T-cell (primary cell): ENCODE data around the gene WDR20. TPM values are rescaled to one million over a fixed set of nuclear protein-coding genes. Genes with fewer than 3 reads are reported as not detected.
"Not testable (repeated sequence)": the region's sequence is repeated elsewhere in the genome, so short reads cannot be mapped to it uniquely, and the experiment has no call there.

Source experiments
- ATAC-seq, 4 experiments: fragments of 200-7000 bp in 3 of 4; fragments of 150-1000 bp in 1 of 4; cut with Tn5 transposase; replicated peaks in 1 of 4; 1 replicate in 3 of 4; 2 replicates in 1 of 4; pipeline ENCODE4 v1.10.0; 2021; ENCODE audit warnings: moderate library complexity in 3 of 4, mild to moderate bottlenecking in 2 of 4, moderate number of reproducible peaks in 1 of 4
- CTCF ChIA-PET, 2 donors: fragments of 300-600 bp; sonication (Branson Sonifier 250); formaldehyde crosslinking; loops; one replicate each; lab custom pipeline; 2022; ENCODE audit warnings: antibody characterized with exemption in 2 of 2; lab: Charles Lee
- POLR2A ChIA-PET, 2 donors: fragments of 300-600 bp; sonication (Branson Sonifier 250); formaldehyde crosslinking; loops; one replicate each; lab custom pipeline; 2022; ENCODE audit warnings: antibody characterized with exemption in 2 of 2; lab: Charles Lee
- DNase-seq, 35 experiments: peaks; one replicate each; pipeline versions ENCODE4 v3.0.0 to v3.0.0-alpha.2; 2013 to 2023
- H3K27ac ChIP-seq: one replicate; pipeline ENCODE4 v1.5.1; 2013; ENCODE audit warnings: low read length
- H3K27me3 ChIP-seq, 2 experiments: replicated peaks in 1 of 2; 1 replicate in 1 of 2; 2 replicates in 1 of 2; pipeline versions ENCODE4 v1.6.1 to v1.7.0; 2013; ENCODE audit warnings: low read length in 1 of 2, mixed read lengths in 1 of 2; ENCODE audit not compliant: control insufficient read depth in 2 of 2, insufficient read depth in 2 of 2; ENCODE audit errors: extremely low read depth in 1 of 2
- H3K36me3 ChIP-seq, 2 donors: 1 replicate in 1 of 2; 2 replicates in 1 of 2; pipeline versions ENCODE4 v1.6.1 to v1.7.0; 2013; ENCODE audit warnings: low read length in 1 of 2; ENCODE audit not compliant: control insufficient read depth in 2 of 2, insufficient read depth in 1 of 2; ENCODE audit errors: extremely low read depth in 1 of 2
- H3K4me1 ChIP-seq, 2 experiments: 1 replicate in 1 of 2; 2 replicates in 1 of 2; pipeline versions ENCODE4 v1.6.1 to v1.7.0; 2013; ENCODE audit warnings: low read length in 2 of 2, mixed read lengths in 1 of 2; ENCODE audit not compliant: insufficient read depth in 2 of 2, control insufficient read depth in 1 of 2; ENCODE audit errors: extremely low read depth in 1 of 2
- H3K4me3 ChIP-seq, 2 donors: 1 replicate in 1 of 2; 2 replicates in 1 of 2; pipeline versions ENCODE4 v1.5.1 to v1.7.0; 2013; ENCODE audit warnings: mild to moderate bottlenecking in 2 of 2, low read length in 1 of 2, moderate library complexity in 1 of 2; ENCODE audit not compliant: control insufficient read depth in 1 of 2; ENCODE audit errors: extremely low read depth in 1 of 2
- H3K9me3 ChIP-seq: 2 replicates; pipeline ENCODE4 v1.7.0; 2013
- H3K27ac Mint-ChIP-seq, 2 donors: one replicate each; pipeline ENCODE4 v1.8.0; 2020 to 2021; ENCODE audit warnings: mild to moderate bottlenecking in 2 of 2, mixed read lengths in 2 of 2
- H3K27me3 Mint-ChIP-seq, 2 donors: one replicate each; pipeline ENCODE4 v1.8.0; 2021 to 2022; ENCODE audit warnings: mixed read lengths in 2 of 2
- H3K36me3 Mint-ChIP-seq: one replicate; pipeline ENCODE4 v1.8.0; 2021; ENCODE audit warnings: mixed read lengths
- H3K4me1 Mint-ChIP-seq, 3 donors: one replicate each; pipeline ENCODE4 v1.8.0; 2020 to 2022; ENCODE audit warnings: mixed read lengths in 3 of 3, mild to moderate bottlenecking in 1 of 3
- H3K4me3 Mint-ChIP-seq, 3 donors: one replicate each; pipeline ENCODE4 v1.8.0; 2020 to 2022; ENCODE audit warnings: mild to moderate bottlenecking in 3 of 3, mixed read lengths in 3 of 3, moderate library complexity in 3 of 3
- H3K9me3 Mint-ChIP-seq, 3 donors: one replicate each; pipeline ENCODE4 v1.8.0; 2020 to 2022; ENCODE audit warnings: mixed read lengths in 3 of 3
- WGBS: methylation state at CpG from one replicate; pipeline ENCODE4 v1.1.5; 2013; ENCODE audit warnings: missing lambda C conversion rate; ENCODE audit not compliant: insufficient coverage; 5-methylcytosine and 5-hydroxymethylcytosine counted together
- total RNA-seq, 35 experiments: library from RNA in 6 of 35; stranded (reverse) in 6 of 35; fragments of 120-200 nt in 1 of 35; gene quantifications; one replicate each; pipeline versions ENCODE4 v1.2.1 to v1.2.4 and lab custom pipeline; 2013 to 2026

The WDR20 gene
- total RNA-seq, 5 donors from 2014 or later (not counting 1 experiment from before 2014, with no cell fraction given), result 38.9 to 53.1 (median 49.5) TPM

DNA sequence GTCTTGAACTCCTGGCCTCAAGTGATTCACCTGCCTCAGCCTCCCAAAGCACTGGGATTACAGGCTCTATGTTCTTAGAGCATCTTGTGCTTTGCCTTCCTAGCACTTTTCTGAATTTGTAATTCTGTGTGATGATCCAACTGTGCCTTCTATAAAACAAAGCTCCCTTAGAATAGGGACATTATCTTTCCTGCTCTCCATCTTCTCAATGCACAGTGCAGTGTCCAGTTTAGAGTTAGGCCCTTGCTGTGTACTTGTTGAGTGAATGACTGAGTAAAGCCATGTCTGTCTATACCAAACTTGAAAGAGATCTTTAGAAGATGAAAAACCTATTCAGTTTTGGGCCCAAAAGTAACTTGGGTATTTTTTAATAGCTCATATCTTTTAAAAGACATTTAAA is 5.2 kb downstream of the WDR20 start:
- Mint-ChIP-seq H3K9me3 (no peaks in the 10 kb centered on the region), H3K4me3 (peak overlapping the region in 1 of 3 donors; percentile 4), H3K27ac (no peak overlapping the region), H3K36me3 (peaks cover 19% of the 10 kb centered on the region), H3K4me1 (peaks cover 49 to 59% (median 59%) of the 10 kb centered on the region in 3 donors), H3K27me3 (no peaks in the 10 kb centered on the region)
- no peak overlapping the region for H3K27ac ChIP-seq
- ChIA-PET CTCF (interaction anchor here (0.6 to 0.8 kb wide), 4 partner anchors 60 to 296 kb away, joined by 3 to 4 read pairs (median 4); no protein-coding TSS in a partner anchor), POLR2A (interaction anchor here (0.5 to 1.5 kb wide), 3 partner anchors 14 to 381 kb away, joined by 3 to 9 read pairs (median 3); no protein-coding TSS in a partner anchor)
- ATAC-seq (no peak), DNase-seq (no peak)
- no peaks in the 10 kb centered on the region for H3K27me3 ChIP-seq
- no peaks in the 10 kb centered on the region for H3K9me3 ChIP-seq
- peaks cover 11 to 18% of the 10 kb centered on the region in 2 experiments for H3K4me1 ChIP-seq
- peaks cover 4 to 7% of the 10 kb centered on the region in 2 donors for H3K36me3 ChIP-seq
- no peak overlapping the region for H3K4me3 ChIP-seq

DNA sequence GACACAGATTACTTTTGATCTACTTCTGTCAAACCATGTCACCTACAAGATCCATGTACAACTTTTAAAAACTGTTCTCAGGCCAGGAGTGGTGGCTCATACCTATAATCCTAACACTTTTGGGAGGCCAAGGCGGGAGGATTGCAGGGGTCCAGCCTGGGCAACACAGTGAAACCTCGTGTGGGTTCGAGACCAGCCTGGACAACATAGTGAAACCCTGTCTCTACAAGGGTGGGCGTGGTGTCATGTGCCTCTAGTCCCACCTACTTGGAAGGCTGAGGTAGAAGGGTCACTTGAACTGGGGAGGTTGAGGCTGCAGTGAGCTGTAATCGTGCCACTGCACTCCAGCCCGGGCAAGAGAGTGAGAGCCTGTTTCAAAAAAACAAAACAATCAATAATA is 5.7 kb downstream of the WDR20 start:
- H3K27me3 ChIP-seq, result no peaks in the 10 kb centered on the region
- H3K4me1 Mint-ChIP-seq, result peaks cover 45 to 59% (median 58%) of the 10 kb centered on the region in 3 donors
- peaks cover 4 to 7% of the 10 kb centered on the region in 2 donors for H3K36me3 ChIP-seq
- no peak for ATAC-seq
- ChIA-PET CTCF (interaction anchor here in 1 of 2 donors (0.6 to 0.8 kb wide), 2 partner anchors 169 to 297 kb away, joined by 3 read pairs; no protein-coding TSS in a partner anchor), POLR2A (interaction anchor here (0.5 to 1.5 kb wide), 3 partner anchors 13 to 381 kb away, joined by 3 to 9 read pairs (median 3); no protein-coding TSS in a partner anchor)
- H3K9me3 Mint-ChIP-seq, result no peaks in the 10 kb centered on the region
- H3K4me1 ChIP-seq, result peaks cover 11 to 15% of the 10 kb centered on the region in 2 experiments
- no peak overlapping the region for H3K27ac Mint-ChIP-seq
- WGBS, result 100% methylated on average over 1 of the region's 6 CpGs
- no peak overlapping the region for H3K4me3 ChIP-seq
- H3K9me3 ChIP-seq, result no peaks in the 10 kb centered on the region
- no peak overlapping the region for H3K27ac ChIP-seq
- H3K36me3 Mint-ChIP-seq, result peaks cover 19% of the 10 kb centered on the region
- H3K4me3 Mint-ChIP-seq, result no peak overlapping the region
- DNase-seq, result no peak
- H3K27me3 Mint-ChIP-seq, result no peaks in the 10 kb centered on the region

DNA sequence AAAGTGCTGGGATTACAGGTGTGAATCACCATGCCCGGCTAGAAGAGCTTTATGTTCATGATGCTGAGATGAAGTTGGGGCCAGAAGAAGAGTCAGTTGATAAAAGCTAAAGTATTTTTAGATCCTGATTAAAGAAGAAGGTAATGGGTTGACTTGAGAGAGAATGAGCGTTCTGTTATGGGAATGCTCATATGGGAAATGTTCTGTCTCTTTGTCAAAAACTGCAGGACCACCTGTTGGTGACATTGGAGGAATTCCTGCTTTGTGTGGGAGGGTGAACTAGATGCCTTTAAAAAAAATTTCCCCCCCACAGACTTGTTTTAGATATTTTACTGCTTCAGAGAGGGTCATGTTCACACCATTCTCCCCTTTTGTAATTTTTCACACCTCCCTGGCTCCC is 6.7 kb downstream of the WDR20 start:
- H3K27ac ChIP-seq, result no peak overlapping the region
- ChIA-PET CTCF (no interaction called here), POLR2A (interaction anchor here (0.6 to 1.5 kb wide), 2 partner anchors 12 to 320 kb away, joined by 3 to 6 read pairs; no protein-coding TSS in a partner anchor)
- ATAC-seq, result no peak
- no peak overlapping the region for H3K4me3 ChIP-seq
- H3K9me3 ChIP-seq, result no peaks in the 10 kb centered on the region
- Mint-ChIP-seq H3K9me3 (no peaks in the 10 kb centered on the region), H3K36me3 (peaks cover 27% of the 10 kb centered on the region), H3K27ac (no peak overlapping the region), H3K27me3 (no peaks in the 10 kb centered on the region), H3K4me3 (no peak overlapping the region), H3K4me1 (peaks cover 44 to 58% (median 53%) of the 10 kb centered on the region in 3 donors)
- no peaks in the 10 kb centered on the region for H3K27me3 ChIP-seq
- H3K4me1 ChIP-seq, result peaks cover 2 to 7% of the 10 kb centered on the region in 2 experiments
- peaks cover 4 to 7% of the 10 kb centered on the region in 2 donors for H3K36me3 ChIP-seq
- no peak for DNase-seq
- WGBS, result 60% methylated on average over 1 of the region's 2 CpGs

DNA sequence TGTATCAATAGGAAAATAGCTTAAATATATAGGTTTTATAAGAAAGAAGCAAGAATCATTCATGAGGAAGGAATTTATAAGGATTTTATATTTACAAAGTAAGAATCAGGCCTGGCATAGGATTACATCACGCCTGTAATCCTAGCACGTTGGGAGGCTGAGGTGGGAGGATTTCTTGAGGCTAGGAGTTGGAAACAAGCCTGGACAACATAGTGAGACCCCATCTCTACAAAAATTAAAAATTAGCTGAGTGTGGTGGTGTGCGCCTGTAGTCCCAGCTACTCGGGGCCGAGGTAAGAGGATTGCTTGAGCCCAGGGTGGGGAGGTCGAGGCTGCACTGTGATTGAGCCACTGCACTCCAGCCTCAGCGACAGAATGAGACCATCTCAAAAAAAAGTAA is 10.4 kb downstream of the WDR20 start:
- ChIA-PET POLR2A (no interaction called here), CTCF (no interaction called here)
- WGBS, result 92% methylated on average over 5 of the region's 7 CpGs
- H3K27me3 ChIP-seq, result no peaks in the 10 kb centered on the region
- H3K4me1 ChIP-seq, result peaks cover 0 to 10% of the 10 kb centered on the region in 2 experiments
- peaks cover 66 to 72% (median 71%) of the 10 kb centered on the region in 3 donors for H3K4me1 Mint-ChIP-seq
- H3K36me3 ChIP-seq, result peaks cover 4 to 15% of the 10 kb centered on the region in 2 donors
- DNase-seq (no peak), ATAC-seq (no peak)
- H3K27ac ChIP-seq, result no peak overlapping the region
- no peaks in the 10 kb centered on the region for H3K27me3 Mint-ChIP-seq
- no peak overlapping the region for H3K4me3 ChIP-seq
- no peaks in the 10 kb centered on the region for H3K9me3 Mint-ChIP-seq
- H3K9me3 ChIP-seq, result no peaks in the 10 kb centered on the region
- no peak overlapping the region for H3K4me3 Mint-ChIP-seq
- no peak overlapping the region for H3K27ac Mint-ChIP-seq
- H3K36me3 Mint-ChIP-seq, result peaks cover 43% of the 10 kb centered on the region

DNA sequence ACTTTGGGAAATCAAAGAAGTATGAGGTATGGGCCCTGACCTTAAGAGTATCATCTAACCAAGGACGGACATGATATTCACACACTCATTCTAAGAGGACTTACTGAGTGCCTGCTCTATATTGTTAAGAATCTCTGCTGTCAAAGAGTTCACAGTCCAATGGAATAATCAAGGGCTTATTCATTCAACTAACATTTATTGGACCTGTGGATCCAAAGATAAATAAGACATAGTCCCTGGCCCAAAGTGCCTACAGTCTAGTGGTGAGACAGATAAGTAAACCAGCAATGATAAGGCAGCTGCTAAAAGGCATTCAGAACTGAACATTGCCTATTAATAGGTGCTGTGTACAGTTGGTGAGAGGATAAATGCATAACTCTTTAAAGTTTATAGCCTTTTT is 11.0 kb downstream of the WDR20 start:
- no peak overlapping the region for H3K4me3 ChIP-seq
- peaks cover 40% of the 10 kb centered on the region for H3K36me3 Mint-ChIP-seq
- H3K27me3 ChIP-seq, result no peaks in the 10 kb centered on the region
- H3K4me1 ChIP-seq, result peaks cover 0 to 6% of the 10 kb centered on the region in 2 experiments
- no peaks in the 10 kb centered on the region for H3K9me3 ChIP-seq
- ChIA-PET CTCF (interaction anchor here in 1 of 2 donors (0.7 kb wide), 1 partner anchor 13 kb away, joined by 8 read pairs; no protein-coding TSS in a partner anchor), POLR2A (no interaction called here)
- H3K27me3 Mint-ChIP-seq, result no peaks in the 10 kb centered on the region
- H3K4me1 Mint-ChIP-seq, result peaks cover 63 to 71% (median 67%) of the 10 kb centered on the region in 3 donors
- H3K36me3 ChIP-seq, result peaks cover 4 to 15% of the 10 kb centered on the region in 2 donors
- ATAC-seq (no peak), DNase-seq (no peak)
- WGBS, result no CpG with 5 or more reads among the region's 1 CpG
- no peak overlapping the region for H3K27ac Mint-ChIP-seq
- H3K27ac ChIP-seq, result no peak overlapping the region
- no peaks in the 10 kb centered on the region for H3K9me3 Mint-ChIP-seq
- no peak overlapping the region for H3K4me3 Mint-ChIP-seq

DNA sequence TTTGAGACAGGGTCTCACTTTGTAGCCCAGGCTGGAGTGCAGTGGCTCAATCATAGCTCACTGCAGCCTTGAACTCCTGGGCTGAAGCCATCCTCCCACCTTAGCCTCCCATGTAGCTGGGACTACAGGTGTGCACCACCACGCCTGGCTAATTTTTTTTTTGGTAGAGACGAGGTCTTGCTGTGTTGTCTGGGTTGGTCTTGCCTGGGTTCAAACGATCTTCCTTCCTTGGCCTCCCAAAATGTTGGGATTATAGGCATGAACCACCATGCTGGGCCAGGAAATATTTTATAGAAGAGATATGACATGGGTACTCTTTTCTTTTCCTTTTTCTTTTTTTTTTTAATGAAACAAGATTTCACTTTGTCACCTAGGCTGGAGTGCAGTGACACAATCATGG is 11.7 kb downstream of the WDR20 start:
- DNase-seq, H3K9me3 Mint-ChIP-seq, H3K27me3 ChIP-seq, H3K4me1 ChIP-seq, H3K9me3 ChIP-seq, POLR2A ChIA-PET, H3K27ac ChIP-seq, H3K27ac Mint-ChIP-seq, H3K27me3 Mint-ChIP-seq, H3K4me3 ChIP-seq, H3K4me3 Mint-ChIP-seq, ATAC-seq: not testable (repeated sequence)
- no CpG with 5 or more reads among the region's 3 CpGs for WGBS
- peaks cover 4 to 15% of the 10 kb centered on the region in 2 donors for H3K36me3 ChIP-seq
- CTCF ChIA-PET, result interaction anchor here in 1 of 2 donors (0.7 kb wide), 1 partner anchor 12 kb away, joined by 8 read pairs; no protein-coding TSS in a partner anchor
- peaks cover 37% of the 10 kb centered on the region for H3K36me3 Mint-ChIP-seq
- peaks cover 56 to 69% (median 63%) of the 10 kb centered on the region in 3 donors for H3K4me1 Mint-ChIP-seq
